ENCODE results near the gene UBD.

The UBD gene

DNA sequence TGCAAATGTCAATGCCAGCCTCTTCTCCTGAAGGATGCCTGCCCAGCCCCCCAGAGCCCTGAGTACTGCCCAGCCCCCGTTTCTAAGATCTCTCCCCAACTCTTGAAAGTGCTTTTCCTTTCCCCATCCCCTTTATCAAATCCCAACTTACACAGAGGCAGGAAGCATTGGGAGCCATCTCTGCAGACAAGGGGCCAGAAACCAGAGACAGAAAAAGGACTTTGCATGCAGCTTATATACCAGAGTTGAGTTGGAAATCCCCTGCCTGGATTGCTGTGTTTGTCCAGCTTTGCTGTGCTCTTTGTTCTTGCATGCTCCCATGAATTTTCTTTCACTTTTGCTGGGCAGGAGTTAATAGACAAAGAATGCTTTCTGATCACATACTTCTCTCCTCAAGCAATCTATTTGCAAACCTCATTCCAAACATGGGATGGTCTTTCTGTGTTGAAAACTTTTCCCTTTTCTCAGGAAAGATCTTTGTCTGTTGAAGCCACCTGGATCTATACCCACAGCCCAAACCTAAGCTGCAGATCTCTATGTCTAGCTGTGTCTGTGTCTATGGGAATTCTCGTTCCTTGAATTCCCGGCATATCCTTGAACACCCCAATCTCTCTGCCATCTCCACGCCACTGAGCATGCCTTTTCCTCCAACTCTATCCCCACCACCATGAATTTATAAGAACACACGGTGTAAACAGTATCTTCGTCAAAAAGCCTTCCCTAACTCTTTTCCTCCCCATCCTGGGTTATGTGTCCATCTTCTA is at the start of gene UBD:
Gene UBD, minus strand, starts transcription at position 209 of the 764 bp plus-strand sequence. Its CDS starts 31 bp downstream, at position 178.
- Histone ChIP-seq H3K4me3 (ENCODE audit: low read depth, low read length) (no peak within 1 kb of the TSS), H3K27me3 (ENCODE audit: insufficient read depth, low read depth, severe bottlenecking) (peaks cover 100% of the 10 kb centered on the region)

DNA sequence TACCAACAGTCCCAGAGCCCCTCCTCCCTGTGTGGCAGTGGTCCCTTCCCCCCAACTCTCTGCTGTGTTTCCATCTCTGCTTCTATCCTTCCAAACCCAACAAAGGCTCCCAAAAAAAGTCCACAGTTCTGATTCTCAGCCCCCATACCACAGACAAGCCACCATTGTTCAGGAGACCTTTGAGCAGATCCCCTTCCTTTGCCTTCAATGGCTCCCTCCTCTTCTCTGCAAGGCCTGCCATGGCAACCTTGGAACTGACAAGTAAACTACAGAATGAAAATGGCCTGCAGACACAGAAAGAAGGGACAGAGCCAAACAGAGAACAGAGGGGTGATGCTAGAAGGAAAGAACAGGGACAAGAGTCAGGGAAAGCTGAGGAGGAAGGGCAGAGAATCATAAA is 48.6 kb upstream of the UBD start:
- no peak overlapping the region for H3K27ac ChIP-seq
- TF ChIP-seq, protein P1, sequence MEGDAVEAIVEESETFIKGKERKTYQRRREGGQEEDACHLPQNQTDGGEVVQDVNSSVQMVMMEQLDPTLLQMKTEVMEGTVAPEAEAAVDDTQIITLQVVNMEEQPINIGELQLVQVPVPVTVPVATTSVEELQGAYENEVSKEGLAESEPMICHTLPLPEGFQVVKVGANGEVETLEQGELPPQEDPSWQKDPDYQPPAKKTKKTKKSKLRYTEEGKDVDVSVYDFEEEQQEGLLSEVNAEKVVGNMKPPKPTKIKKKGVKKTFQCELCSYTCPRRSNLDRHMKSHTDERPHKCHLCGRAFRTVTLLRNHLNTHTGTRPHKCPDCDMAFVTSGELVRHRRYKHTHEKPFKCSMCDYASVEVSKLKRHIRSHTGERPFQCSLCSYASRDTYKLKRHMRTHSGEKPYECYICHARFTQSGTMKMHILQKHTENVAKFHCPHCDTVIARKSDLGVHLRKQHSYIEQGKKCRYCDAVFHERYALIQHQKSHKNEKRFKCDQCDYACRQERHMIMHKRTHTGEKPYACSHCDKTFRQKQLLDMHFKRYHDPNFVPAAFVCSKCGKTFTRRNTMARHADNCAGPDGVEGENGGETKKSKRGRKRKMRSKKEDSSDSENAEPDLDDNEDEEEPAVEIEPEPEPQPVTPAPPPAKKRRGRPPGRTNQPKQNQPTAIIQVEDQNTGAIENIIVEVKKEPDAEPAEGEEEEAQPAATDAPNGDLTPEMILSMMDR (IDR thresholded peaks at IDR 0.05; ENCODE audit: low read depth, low read length): no peak

More for the DNA sequence above, at the start of gene UBD:
- TF ChIP-seq, protein P1 (IDR thresholded peaks at IDR 0.05; ENCODE audit: low read depth, low read length): no peak
- no peak for DNase-seq
- Histone ChIP-seq H3K27ac (no peak within 1 kb of the TSS), H3K9me3 (ENCODE audit: severe bottlenecking) (peaks cover 5% of the 10 kb centered on the region), H3K36me3 (no peaks in the 10 kb centered on the region)

DNA sequence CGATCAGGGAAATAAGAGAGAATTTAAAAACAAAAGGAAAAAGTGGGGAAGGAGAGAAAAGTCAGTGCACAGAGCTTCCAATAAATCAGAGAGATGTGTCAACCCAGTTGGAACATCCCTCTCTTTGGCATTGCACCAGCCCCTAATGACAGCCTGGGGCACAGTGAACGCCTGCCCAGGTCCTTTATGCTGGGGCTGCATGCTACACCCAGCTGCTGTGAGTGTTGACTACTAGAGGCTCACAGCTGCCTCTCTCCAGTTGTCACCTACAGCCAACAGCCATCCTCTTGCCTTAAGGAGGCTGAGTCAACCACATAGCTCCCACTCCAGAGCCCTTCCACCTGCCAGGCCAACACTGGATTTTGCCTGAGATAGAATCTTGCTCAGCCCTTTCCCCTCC is 44.4 kb upstream of the UBD start:
- DNase-seq: no peak
- Histone ChIP-seq H3K4me3 (ENCODE audit: low read depth, low read length) (no peak overlapping the region), H3K36me3 (peaks cover 74% of the 10 kb centered on the region), H3K9me3 (ENCODE audit: severe bottlenecking) (no peaks in the 10 kb centered on the region), H3K27ac (no peak overlapping the region), H3K27me3 (ENCODE audit: insufficient read depth, low read depth, severe bottlenecking) (no peaks in the 10 kb centered on the region)
- TF ChIP-seq, protein P1 (IDR thresholded peaks at IDR 0.05; ENCODE audit: low read depth, low read length): no peak

More for the DNA sequence above, 48.6 kb upstream of the UBD start:
- no peaks in the 10 kb centered on the region for H3K9me3 ChIP-seq (ENCODE audit: severe bottlenecking)
- peaks cover 96% of the 10 kb centered on the region for H3K36me3 ChIP-seq
- no peaks in the 10 kb centered on the region for H3K27me3 ChIP-seq (ENCODE audit: insufficient read depth, low read depth, severe bottlenecking)
- H3K4me3 ChIP-seq (ENCODE audit: low read depth, low read length): no peak overlapping the region
- DNase-seq: no peak

DNA sequence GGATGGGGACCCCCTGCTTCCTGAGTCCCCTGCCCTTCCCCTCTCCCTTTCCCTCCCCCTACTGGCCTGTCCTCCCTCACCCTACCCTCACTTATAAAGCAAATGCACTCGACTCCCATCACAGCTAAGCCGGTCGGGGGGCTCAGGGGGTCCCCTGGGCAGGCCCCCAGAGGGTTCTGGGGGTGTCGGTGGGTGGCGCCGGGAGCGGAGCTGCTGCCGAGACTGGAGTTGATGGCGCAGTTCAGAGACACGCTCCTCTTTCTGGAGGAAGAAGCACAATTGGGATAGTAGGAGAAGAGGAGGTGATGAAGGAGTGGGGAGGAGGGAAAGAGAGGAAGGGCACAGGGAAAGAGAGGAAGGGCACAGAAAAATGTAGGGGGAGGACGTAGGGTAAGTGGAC is 43.9 kb upstream of the UBD start:
- Histone ChIP-seq H3K27ac (no peak overlapping the region), H3K36me3 (peaks cover 69% of the 10 kb centered on the region), H3K4me3 (ENCODE audit: low read depth, low read length) (no peak overlapping the region), H3K27me3 (ENCODE audit: insufficient read depth, low read depth, severe bottlenecking) (no peaks in the 10 kb centered on the region), H3K9me3 (ENCODE audit: severe bottlenecking) (no peaks in the 10 kb centered on the region)
- no peak for DNase-seq
- TF ChIP-seq, protein P1 (IDR thresholded peaks at IDR 0.05; ENCODE audit: low read depth, low read length): no peak

DNA sequence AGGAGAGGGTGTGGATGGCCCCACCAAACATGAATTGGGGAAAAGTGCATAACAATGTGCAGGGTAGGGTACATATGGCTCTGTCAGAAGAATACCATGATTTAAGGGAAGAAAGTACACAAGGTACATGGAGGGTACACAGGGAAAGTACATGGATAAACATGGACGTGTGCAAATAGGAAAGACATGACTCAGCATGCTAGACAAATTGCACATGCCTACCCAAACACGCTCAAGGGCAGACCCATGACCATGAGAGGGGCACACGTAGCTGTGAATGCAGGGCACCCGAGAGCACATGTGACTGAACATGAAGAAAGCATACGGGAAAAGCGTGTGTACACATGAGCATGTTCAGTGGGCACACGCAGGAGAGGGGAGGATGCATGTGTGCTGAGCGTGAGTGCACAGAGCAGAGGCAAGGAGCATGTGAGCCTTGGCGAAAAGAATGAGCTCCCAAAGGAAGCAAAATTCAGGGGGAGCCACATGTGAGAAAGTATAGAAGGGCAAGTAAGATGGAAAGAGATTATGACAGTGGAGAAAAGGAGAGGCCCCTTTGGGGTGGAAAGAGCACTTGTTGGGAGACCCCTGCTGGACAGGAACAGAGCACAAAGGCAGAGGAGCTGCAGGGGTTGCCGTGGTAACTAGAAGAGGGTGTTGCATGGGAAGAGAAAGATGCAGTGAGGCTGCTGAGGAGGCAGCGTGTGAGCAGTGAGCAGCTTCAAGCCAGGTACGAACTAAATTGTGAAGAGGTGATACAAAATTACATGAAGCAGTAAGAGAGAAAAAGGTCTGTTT is 43.2 kb upstream of the UBD start:
- H3K27ac ChIP-seq: no peak overlapping the region
- H3K36me3 ChIP-seq: peaks cover 62% of the 10 kb centered on the region
- no peak overlapping the region for H3K4me3 ChIP-seq (ENCODE audit: low read depth, low read length)
- TF ChIP-seq, protein P1 (IDR thresholded peaks at IDR 0.05; ENCODE audit: low read depth, low read length): peak; percentile 75
- no peaks in the 10 kb centered on the region for H3K9me3 ChIP-seq (ENCODE audit: severe bottlenecking)
- DNase-seq: peak; percentile 70
- no peaks in the 10 kb centered on the region for H3K27me3 ChIP-seq (ENCODE audit: insufficient read depth, low read depth, severe bottlenecking)

Measured in WERI-Rb-1 (cell line).